C4-2B (cell line): ENCODE measurements around the gene CTNNA2.

ENCODE experiments used
- ZFX ChIP-seq: fragments of 450-650 bp; IDR thresholded peaks from 2 replicates; pipeline ENCODE4 v1.6.1; 2017
- TF ChIP-seq, protein P1 (sequence below): fragments of 450-650 bp; conservative IDR thresholded peaks from 2 replicates; pipeline ENCODE4 v1.5.1; 2017; ENCODE audit warnings: mild to moderate bottlenecking

DNA sequence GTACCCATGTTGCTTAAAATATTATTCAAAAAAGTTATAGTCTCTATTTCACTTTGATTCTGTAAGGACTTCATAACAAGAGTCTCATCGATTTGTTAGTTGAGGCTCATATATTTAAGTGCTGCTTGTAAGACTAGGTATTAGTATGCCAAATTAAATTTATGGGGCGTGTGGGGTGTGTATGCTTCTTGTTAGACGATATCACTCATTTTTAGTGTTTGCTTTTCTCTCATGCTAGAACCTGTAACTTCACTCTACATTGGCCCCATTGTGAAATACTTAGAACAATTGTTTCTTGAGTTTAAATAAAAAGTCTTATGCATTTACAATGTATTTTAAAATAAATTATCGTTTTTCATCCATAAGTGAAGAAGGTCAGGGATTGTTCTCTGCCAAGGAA is 63.6 kb downstream of the CTNNA2 start:
- TF ChIP-seq, protein P1, sequence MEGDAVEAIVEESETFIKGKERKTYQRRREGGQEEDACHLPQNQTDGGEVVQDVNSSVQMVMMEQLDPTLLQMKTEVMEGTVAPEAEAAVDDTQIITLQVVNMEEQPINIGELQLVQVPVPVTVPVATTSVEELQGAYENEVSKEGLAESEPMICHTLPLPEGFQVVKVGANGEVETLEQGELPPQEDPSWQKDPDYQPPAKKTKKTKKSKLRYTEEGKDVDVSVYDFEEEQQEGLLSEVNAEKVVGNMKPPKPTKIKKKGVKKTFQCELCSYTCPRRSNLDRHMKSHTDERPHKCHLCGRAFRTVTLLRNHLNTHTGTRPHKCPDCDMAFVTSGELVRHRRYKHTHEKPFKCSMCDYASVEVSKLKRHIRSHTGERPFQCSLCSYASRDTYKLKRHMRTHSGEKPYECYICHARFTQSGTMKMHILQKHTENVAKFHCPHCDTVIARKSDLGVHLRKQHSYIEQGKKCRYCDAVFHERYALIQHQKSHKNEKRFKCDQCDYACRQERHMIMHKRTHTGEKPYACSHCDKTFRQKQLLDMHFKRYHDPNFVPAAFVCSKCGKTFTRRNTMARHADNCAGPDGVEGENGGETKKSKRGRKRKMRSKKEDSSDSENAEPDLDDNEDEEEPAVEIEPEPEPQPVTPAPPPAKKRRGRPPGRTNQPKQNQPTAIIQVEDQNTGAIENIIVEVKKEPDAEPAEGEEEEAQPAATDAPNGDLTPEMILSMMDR, result no peak
- no peak for TF ChIP-seq ZFX
